CD8-positive, alpha-beta memory T cell (primary cell): ENCODE measurements around the gene KRT8. TPM values are rescaled to one million over a fixed set of nuclear protein-coding genes. Genes with fewer than 3 reads are reported as not detected.
A peak's percentile ranks its signal among the peaks of the same experiment; 100 is the strongest.

Source experiments
- CTCF ChIA-PET: fragments of 350-600 bp; sonication (Branson Sonifier 250); formaldehyde crosslinking; loops from one replicate; lab custom pipeline; 2021; ENCODE audit warnings: antibody characterized with exemption; lab: Charles Lee
- POLR2A ChIA-PET: fragments of 350-600 bp; sonication (Branson Sonifier 250); formaldehyde crosslinking; loops from one replicate; lab custom pipeline; 2021; ENCODE audit warnings: antibody characterized with exemption; lab: Charles Lee
- DNase-seq, 5 donors: peaks; one replicate each; pipeline versions ENCODE4 v3.0.0 to v3.0.0-alpha.2; 2020 to 2022; ENCODE audit warnings: mixed read lengths in 1 of 5
- H3K27ac ChIP-seq: one replicate; pipeline ENCODE4 v1.7.0; 2013; ENCODE audit warnings: low read depth, mild to moderate bottlenecking, low read length, moderate library complexity
- H3K27me3 ChIP-seq: 2 replicates; pipeline ENCODE4 v1.7.0; 2013; ENCODE audit warnings: low read length, mild to moderate bottlenecking; ENCODE audit not compliant: insufficient read depth, poor library complexity, severe bottlenecking
- H3K36me3 ChIP-seq: 2 replicates; pipeline ENCODE4 v1.7.0; 2013; ENCODE audit warnings: mild to moderate bottlenecking, low read length, moderate library complexity; ENCODE audit not compliant: insufficient read depth
- H3K4me1 ChIP-seq: 2 replicates; pipeline ENCODE4 v1.7.0; 2013; ENCODE audit warnings: mild to moderate bottlenecking, low read length, moderate library complexity; ENCODE audit not compliant: insufficient read depth
- H3K4me3 ChIP-seq: 2 replicates; pipeline ENCODE4 v1.7.0; 2013; ENCODE audit warnings: mild to moderate bottlenecking, low read length
- H3K9me3 ChIP-seq: 2 replicates; pipeline ENCODE4 v1.7.0; 2013; ENCODE audit warnings: mild to moderate bottlenecking, low read length
- H3K27ac Mint-ChIP-seq, 8 donors: one replicate each; pipeline ENCODE4 v1.8.0; 2020 to 2021; ENCODE audit warnings: mixed read lengths in 8 of 8, mild to moderate bottlenecking in 6 of 8, inconsistent platforms in 3 of 8, moderate library complexity in 3 of 8
- H3K27me3 Mint-ChIP-seq, 2 donors: one replicate each; pipeline ENCODE4 v1.8.0; 2020 to 2021; ENCODE audit warnings: mixed read lengths in 2 of 2, mild to moderate bottlenecking in 1 of 2, moderate library complexity in 1 of 2
- H3K36me3 Mint-ChIP-seq, 3 donors: one replicate each; pipeline ENCODE4 v1.8.0; 2020 to 2021; ENCODE audit warnings: mixed read lengths in 3 of 3, inconsistent platforms in 1 of 3, mild to moderate bottlenecking in 1 of 3
- H3K4me1 Mint-ChIP-seq, 3 donors: one replicate each; pipeline ENCODE4 v1.8.0; 2020 to 2021; ENCODE audit warnings: mixed read lengths in 3 of 3, inconsistent platforms in 1 of 3, mild to moderate bottlenecking in 1 of 3
- H3K4me3 Mint-ChIP-seq, 7 donors: one replicate each; pipeline ENCODE4 v1.8.0; 2020 to 2021; ENCODE audit warnings: mixed read lengths in 7 of 7, mild to moderate bottlenecking in 6 of 7, moderate library complexity in 4 of 7, inconsistent platforms in 2 of 7
- H3K9me3 Mint-ChIP-seq, 5 donors: one replicate each; pipeline ENCODE4 v1.8.0; 2020 to 2022; ENCODE audit warnings: mixed read lengths in 5 of 5, mild to moderate bottlenecking in 3 of 5, moderate library complexity in 2 of 5, inconsistent platforms in 1 of 5
- polyA plus RNA-seq: library from polyadenylated mRNA; unstranded; fragments of 300-500 nt; fragmentation: Illumina TruSeq; gene quantifications from one replicate; pipeline ENCODE4 v1.2.3, GENCODE V29; 2021
- total RNA-seq, 2 experiments: library from RNA; stranded (reverse); gene quantifications; one replicate each; pipeline ENCODE4 v1.2.3, GENCODE V29; 2021

KRT8 gene
- total and polyA plus RNA-seq, 3 experiments from 2014 or later = 0.46 to 1.0 TPM; not detected in 1

DNA sequence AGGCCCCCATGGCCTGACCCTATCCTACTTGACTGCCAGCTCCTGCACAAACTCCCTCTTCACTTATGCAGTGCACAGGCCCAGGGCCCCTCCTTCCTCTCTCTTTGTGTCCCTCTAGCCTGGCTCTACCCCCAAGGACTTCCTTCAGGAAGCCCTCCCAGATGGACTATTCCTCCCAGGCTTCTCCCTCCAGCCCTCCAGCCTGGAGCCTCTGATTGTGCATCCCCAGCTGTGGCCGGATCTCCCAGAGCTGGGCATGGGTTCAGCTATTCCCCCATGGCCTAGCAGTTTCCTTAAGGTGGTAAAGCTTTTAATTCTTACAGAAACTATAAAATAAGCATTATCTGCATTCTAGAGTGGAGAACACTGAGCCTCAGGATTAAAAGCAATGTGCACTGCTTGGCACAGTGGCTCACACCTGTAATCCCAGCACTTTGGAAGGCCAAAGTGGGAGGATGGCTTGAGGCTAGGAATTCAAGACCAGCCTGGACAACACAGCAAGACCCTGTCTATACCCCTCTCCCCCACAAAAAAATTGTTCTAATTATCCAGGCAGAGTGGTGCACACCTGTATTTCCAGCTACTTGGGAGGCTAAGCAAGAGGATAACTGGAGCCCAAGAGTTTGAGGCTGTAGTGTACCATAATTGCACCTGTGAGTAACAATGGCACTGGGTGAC, 16.8 kb upstream of the KRT8 start:
- peak overlapping the region in 1 of 8 donors; percentile 44 for H3K27ac Mint-ChIP-seq
- no peak overlapping the region for H3K27ac ChIP-seq
- no peaks in the 10 kb centered on the region for H3K36me3 Mint-ChIP-seq
- POLR2A ChIA-PET = no interaction called here
- H3K27me3 Mint-ChIP-seq = peaks cover 5 to 6% of the 10 kb centered on the region in 2 donors
- H3K4me1 ChIP-seq = no peaks in the 10 kb centered on the region
- no peak for DNase-seq
- H3K4me3 Mint-ChIP-seq = no peak overlapping the region
- H3K27me3 ChIP-seq = no peaks in the 10 kb centered on the region
- no peak overlapping the region for H3K4me3 ChIP-seq
- no peaks in the 10 kb centered on the region for H3K4me1 Mint-ChIP-seq
- no peaks in the 10 kb centered on the region for H3K36me3 ChIP-seq
- no peaks in the 10 kb centered on the region for H3K9me3 Mint-ChIP-seq
- no peaks in the 10 kb centered on the region for H3K9me3 ChIP-seq
- CTCF ChIA-PET = no interaction called here

DNA sequence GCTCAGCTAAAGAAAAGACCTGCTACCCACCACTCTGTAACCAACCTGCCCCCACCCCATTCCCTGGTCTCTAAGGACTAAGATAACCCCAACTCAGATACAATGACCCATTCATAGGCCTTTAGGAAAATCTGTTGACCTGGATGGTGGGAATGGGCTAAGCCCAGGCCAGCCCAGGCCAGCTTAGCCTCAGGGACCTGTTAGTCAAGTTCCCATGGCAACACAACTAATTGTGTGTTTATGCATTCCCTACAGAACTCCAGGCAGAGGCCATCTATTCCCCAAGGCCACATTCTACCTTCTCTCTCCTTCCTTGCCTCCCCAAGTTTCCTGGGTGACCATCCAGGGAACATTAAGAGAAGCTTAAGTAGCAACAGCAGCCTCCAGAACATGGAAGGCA, 16.1 kb upstream of the KRT8 start:
- no peak overlapping the region for H3K27ac Mint-ChIP-seq
- H3K4me1 Mint-ChIP-seq = no peaks in the 10 kb centered on the region
- Histone ChIP-seq H3K9me3 (no peaks in the 10 kb centered on the region), H3K4me1 (no peaks in the 10 kb centered on the region), H3K27me3 (no peaks in the 10 kb centered on the region), H3K36me3 (no peaks in the 10 kb centered on the region), H3K4me3 (no peak overlapping the region), H3K27ac (no peak overlapping the region)
- CTCF ChIA-PET = no interaction called here
- H3K9me3 Mint-ChIP-seq = no peaks in the 10 kb centered on the region
- POLR2A ChIA-PET = no interaction called here
- no peaks in the 10 kb centered on the region for H3K36me3 Mint-ChIP-seq
- no peak for DNase-seq
- no peak overlapping the region for H3K4me3 Mint-ChIP-seq
- H3K27me3 Mint-ChIP-seq = peaks cover 5 to 6% of the 10 kb centered on the region in 2 donors

DNA sequence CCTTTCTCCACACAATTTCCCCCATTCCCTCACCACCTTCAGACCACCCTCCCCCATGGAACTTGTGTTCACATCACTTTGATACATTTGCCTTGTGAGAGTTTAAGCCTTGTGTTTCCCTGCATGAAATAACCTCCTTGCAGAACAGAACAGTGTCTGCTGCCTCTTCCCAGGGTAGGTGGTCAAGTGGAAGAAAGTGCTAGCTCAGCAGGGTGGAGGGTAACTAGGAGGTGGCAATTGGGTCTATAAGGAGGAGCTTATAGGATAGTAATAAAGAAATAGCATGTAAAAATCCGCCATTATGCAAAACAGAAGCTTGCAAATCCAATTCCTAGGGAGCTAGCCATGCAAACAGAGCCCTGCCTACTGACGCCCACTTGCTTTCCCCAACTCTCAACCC, 13.9 kb upstream of the KRT8 start:
- Mint-ChIP-seq H3K4me3 (no peak overlapping the region), H3K36me3 (no peaks in the 10 kb centered on the region), H3K27me3 (peaks cover 3 to 7% of the 10 kb centered on the region in 2 donors), H3K4me1 (no peaks in the 10 kb centered on the region), H3K27ac (peak overlapping the region in 1 of 8 donors; percentile 90), H3K9me3 (no peaks in the 10 kb centered on the region)
- Histone ChIP-seq H3K9me3 (no peaks in the 10 kb centered on the region), H3K36me3 (no peaks in the 10 kb centered on the region), H3K4me1 (no peaks in the 10 kb centered on the region), H3K27me3 (no peaks in the 10 kb centered on the region), H3K27ac (no peak overlapping the region), H3K4me3 (no peak overlapping the region)
- ChIA-PET CTCF (interaction anchor here (1.3 kb wide), 1 partner anchor 10 kb away, joined by 4 read pairs; no protein-coding TSS in a partner anchor), POLR2A (no interaction called here)
- DNase-seq = no peak

DNA sequence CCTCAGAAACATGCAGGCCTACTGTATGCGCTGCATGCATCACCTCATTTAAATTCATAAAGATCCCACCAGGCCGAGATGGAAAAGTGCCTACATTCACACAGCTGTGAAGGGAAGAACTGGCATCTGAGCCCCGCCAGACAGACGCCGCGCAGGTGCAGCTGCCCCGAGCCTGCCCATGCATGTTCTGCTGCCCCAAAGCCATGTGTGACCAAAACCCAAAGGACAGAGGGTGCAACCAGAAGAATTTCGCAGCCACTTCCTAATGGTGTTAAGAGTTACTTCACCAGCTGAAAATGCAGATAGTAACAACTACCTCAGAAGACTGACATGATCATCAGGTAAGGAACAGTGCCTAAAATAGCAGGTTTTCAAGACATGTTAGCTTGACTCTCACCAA, 13.5 kb upstream of the KRT8 start:
- POLR2A ChIA-PET = no interaction called here
- Mint-ChIP-seq H3K9me3 (no peaks in the 10 kb centered on the region), H3K36me3 (no peaks in the 10 kb centered on the region), H3K4me1 (no peaks in the 10 kb centered on the region), H3K27me3 (peaks cover 7% of the 10 kb centered on the region in 2 donors), H3K4me3 (no peak overlapping the region), H3K27ac (no peak overlapping the region)
- Histone ChIP-seq H3K9me3 (no peaks in the 10 kb centered on the region), H3K4me1 (no peaks in the 10 kb centered on the region), H3K27me3 (no peaks in the 10 kb centered on the region), H3K36me3 (no peaks in the 10 kb centered on the region), H3K27ac (no peak overlapping the region), H3K4me3 (no peak overlapping the region)
- CTCF ChIA-PET = interaction anchor here (1.3 kb wide), 1 partner anchor 9 kb away, joined by 4 read pairs; no protein-coding TSS in a partner anchor
- no peak for DNase-seq

DNA sequence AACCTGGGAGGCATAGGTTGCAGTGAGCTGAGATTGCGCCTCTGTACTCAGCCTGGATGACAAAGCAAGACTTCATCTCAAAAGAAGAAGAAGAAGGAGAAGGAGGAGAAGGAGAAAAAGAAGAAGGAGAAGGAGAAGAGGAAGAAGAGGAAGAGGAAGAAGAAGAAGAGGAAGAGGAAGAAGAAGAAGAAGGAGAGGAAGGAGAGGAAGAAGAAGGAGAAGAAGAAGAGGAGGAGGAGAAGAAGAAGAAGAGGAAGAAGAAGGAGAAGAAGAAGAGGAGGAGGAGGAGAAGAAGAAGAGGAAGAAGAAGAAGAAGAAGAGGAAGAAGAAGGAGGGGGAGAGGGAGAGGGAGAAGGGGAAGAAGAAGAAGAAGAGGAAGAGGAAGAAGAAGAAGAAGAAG, 12.9 kb upstream of the KRT8 start:
- no peak overlapping the region for H3K4me3 Mint-ChIP-seq
- CTCF ChIA-PET = interaction anchor here (1.3 kb wide), 1 partner anchor 9 kb away, joined by 4 read pairs; no protein-coding TSS in a partner anchor
- no peak overlapping the region for H3K27ac ChIP-seq

DNA sequence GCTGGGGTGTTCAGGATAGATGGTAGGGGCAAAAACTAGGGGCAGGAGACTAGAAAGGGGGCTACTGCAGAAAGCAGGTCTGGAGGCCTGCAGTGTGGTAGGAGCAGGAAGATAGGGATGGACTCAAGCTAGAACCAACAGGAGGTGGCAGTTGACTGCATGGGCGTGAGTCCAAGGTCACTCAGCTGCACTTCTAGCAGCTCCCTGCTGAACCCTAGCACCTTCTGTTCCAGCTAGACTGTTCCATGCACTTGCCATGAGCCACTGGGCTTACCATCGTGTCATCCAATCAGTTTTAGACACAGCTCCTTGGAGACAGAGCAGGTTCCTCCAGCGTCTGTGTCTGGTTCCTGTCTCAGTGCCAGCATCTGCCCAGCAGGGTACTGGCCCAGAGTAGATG, 11.3 kb upstream of the KRT8 start:
- Mint-ChIP-seq H3K9me3 (no peaks in the 10 kb centered on the region), H3K27ac (no peak overlapping the region), H3K4me3 (no peak overlapping the region), H3K27me3 (peaks cover 7 to 12% of the 10 kb centered on the region in 2 donors), H3K36me3 (no peaks in the 10 kb centered on the region), H3K4me1 (no peaks in the 10 kb centered on the region)
- no peaks in the 10 kb centered on the region for H3K36me3 ChIP-seq
- no peak for DNase-seq
- no peaks in the 10 kb centered on the region for H3K9me3 ChIP-seq
- ChIA-PET POLR2A (no interaction called here), CTCF (interaction anchor here (0.8 kb wide), 1 partner anchor 31 kb away, joined by 3 read pairs; no protein-coding TSS in a partner anchor)
- H3K27me3 ChIP-seq = no peaks in the 10 kb centered on the region
- H3K4me1 ChIP-seq = no peaks in the 10 kb centered on the region
- H3K27ac ChIP-seq = no peak overlapping the region
- H3K4me3 ChIP-seq = no peak overlapping the region

More for the DNA sequence above, 12.9 kb upstream of the KRT8 start:
- H3K9me3 Mint-ChIP-seq = no peaks in the 10 kb centered on the region
- Histone ChIP-seq H3K36me3 (no peaks in the 10 kb centered on the region), H3K4me1 (no peaks in the 10 kb centered on the region), H3K9me3 (no peaks in the 10 kb centered on the region), H3K27me3 (no peaks in the 10 kb centered on the region), H3K4me3 (no peak overlapping the region)
- no peaks in the 10 kb centered on the region for H3K36me3 Mint-ChIP-seq
- DNase-seq = no peak
- H3K4me1 Mint-ChIP-seq = no peaks in the 10 kb centered on the region
- H3K27me3 Mint-ChIP-seq = peaks cover 7 to 8% of the 10 kb centered on the region in 2 donors
- POLR2A ChIA-PET = no interaction called here
- H3K27ac Mint-ChIP-seq = no peak overlapping the region

DNA sequence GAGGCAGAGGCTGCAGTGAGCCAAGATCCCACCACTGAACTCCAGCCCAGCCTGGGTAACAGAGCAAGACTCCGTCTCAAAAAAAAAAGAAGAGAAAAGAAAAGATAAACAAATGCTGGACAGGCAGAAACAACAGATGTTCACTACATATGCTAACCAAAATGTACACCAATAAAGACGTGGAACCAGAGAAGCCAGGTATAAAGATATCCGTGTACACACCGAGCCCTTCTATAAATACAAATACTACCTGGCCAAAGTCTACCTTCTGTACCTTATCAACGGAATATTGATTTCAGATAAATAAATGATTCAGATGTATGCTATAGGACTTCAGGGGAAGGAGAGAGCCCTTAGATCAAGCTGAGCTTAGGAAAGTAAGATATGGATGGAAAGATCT, 10.8 kb upstream of the KRT8 start:
- Mint-ChIP-seq H3K4me3 (no peak overlapping the region), H3K9me3 (no peaks in the 10 kb centered on the region), H3K4me1 (no peaks in the 10 kb centered on the region), H3K27ac (no peak overlapping the region), H3K36me3 (no peaks in the 10 kb centered on the region), H3K27me3 (peaks cover 5 to 11% of the 10 kb centered on the region in 2 donors)
- no peaks in the 10 kb centered on the region for H3K36me3 ChIP-seq
- POLR2A ChIA-PET = no interaction called here
- DNase-seq = no peak
- no peak overlapping the region for H3K27ac ChIP-seq
- H3K4me1 ChIP-seq = no peaks in the 10 kb centered on the region
- H3K27me3 ChIP-seq = no peaks in the 10 kb centered on the region
- no peaks in the 10 kb centered on the region for H3K9me3 ChIP-seq
- H3K4me3 ChIP-seq = no peak overlapping the region
- CTCF ChIA-PET = interaction anchor here (0.8 kb wide), 1 partner anchor 31 kb away, joined by 3 read pairs; no protein-coding TSS in a partner anchor

DNA sequence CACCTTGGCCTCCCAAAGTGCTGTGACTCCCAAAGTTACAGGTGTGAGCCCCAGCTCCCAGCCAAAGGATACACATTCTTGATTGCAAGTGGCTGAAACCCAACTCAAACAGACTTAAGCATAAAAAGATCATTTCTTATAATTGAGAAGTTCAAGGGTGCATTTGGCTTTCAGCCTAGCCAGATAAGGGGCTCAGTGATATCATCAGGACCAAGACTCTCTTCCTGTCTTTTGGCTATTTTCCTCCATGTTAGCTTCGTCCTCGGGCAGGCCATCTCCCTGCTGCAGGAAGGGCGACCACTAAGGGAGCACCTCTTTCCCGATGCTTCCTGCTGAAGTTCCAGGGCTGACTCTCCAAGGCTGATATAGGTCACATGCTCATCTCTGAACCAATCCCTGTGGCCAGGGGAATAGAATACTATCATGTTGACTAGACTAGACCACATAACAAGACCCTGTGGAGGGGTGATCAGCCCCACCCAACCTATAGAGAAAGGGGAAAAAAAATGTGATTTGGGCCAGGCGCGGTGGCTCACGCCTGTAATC, 9.8 kb upstream of the KRT8 start:
- no peaks in the 10 kb centered on the region for H3K9me3 ChIP-seq
- CTCF ChIA-PET = no interaction called here

More for the DNA sequence above, 9.8 kb upstream of the KRT8 start:
- Histone ChIP-seq H3K27ac (no peak overlapping the region), H3K4me3 (no peak overlapping the region), H3K4me1 (no peaks in the 10 kb centered on the region), H3K36me3 (no peaks in the 10 kb centered on the region), H3K27me3 (no peaks in the 10 kb centered on the region)
- no peaks in the 10 kb centered on the region for H3K4me1 Mint-ChIP-seq
- peaks cover 3 to 10% of the 10 kb centered on the region in 2 donors for H3K27me3 Mint-ChIP-seq
- H3K9me3 Mint-ChIP-seq = no peaks in the 10 kb centered on the region
- H3K4me3 Mint-ChIP-seq = no peak overlapping the region
- no peak overlapping the region for H3K27ac Mint-ChIP-seq
- DNase-seq = no peak
- H3K36me3 Mint-ChIP-seq = no peaks in the 10 kb centered on the region
- POLR2A ChIA-PET = no interaction called here
